HEK293 (cell line): ENCODE results near the gene MAPK14.

Source experiments
- SP2 ChIP-seq: fragments of 450-650 bp; formaldehyde crosslinking; IDR thresholded peaks from 2 replicates; pipeline ENCODE4 v1.5.1; 2016; ENCODE audit warnings: missing biosample characterization, missing genetic modification characterization
- YY2 ChIP-seq: fragments of 450-650 bp; formaldehyde crosslinking; IDR thresholded peaks from 2 replicates; pipeline ENCODE4 v1.5.1; 2016; ENCODE audit warnings: missing biosample characterization, missing genetic modification characterization
- ZNF501 ChIP-seq: fragments of 450-650 bp; formaldehyde crosslinking; IDR thresholded peaks from 2 replicates; pipeline ENCODE4 v1.5.1; 2016; ENCODE audit warnings: missing biosample characterization, missing genetic modification characterization
- ZSCAN16 ChIP-seq: fragments of 450-650 bp; formaldehyde crosslinking; IDR thresholded peaks from 2 replicates; pipeline ENCODE4 v1.5.1; 2016; ENCODE audit warnings: missing biosample characterization, missing genetic modification characterization
- TF ChIP-seq, protein P1 (sequence below): fragments of 450-650 bp; formaldehyde crosslinking; IDR thresholded peaks from 2 replicates; pipeline ENCODE4 v1.5.1; 2016; ENCODE audit warnings: missing biosample characterization, missing genetic modification characterization, borderline replicate concordance
- TF ChIP-seq, protein P2 (sequence below): sonication (generic); formaldehyde crosslinking; IDR thresholded peaks from 2 replicates; pipeline ENCODE4 v1.8.1; 2022; ENCODE audit warnings: mild to moderate bottlenecking, moderate library complexity, missing genetic modification reagents
- TF ChIP-seq, protein P3 (sequence below): fragments of 450-650 bp; formaldehyde crosslinking; optimal IDR thresholded peaks from 2 replicates; pipeline ENCODE3; 2016; ENCODE audit warnings: missing biosample characterization, mild to moderate bottlenecking, missing genetic modification characterization
- TF ChIP-seq, protein P4 (sequence below): fragments of 450-650 bp; formaldehyde crosslinking; IDR thresholded peaks from 2 replicates; pipeline ENCODE4 v1.5.1; 2016; ENCODE audit warnings: missing biosample characterization, missing genetic modification characterization
- TF ChIP-seq, protein P5 (sequence below): fragments of 450-650 bp; formaldehyde crosslinking; IDR thresholded peaks from 2 replicates; pipeline ENCODE4 v1.5.1; 2017; ENCODE audit warnings: missing biosample characterization, missing genetic modification characterization
- TF ChIP-seq, protein P6 (sequence below): fragments of 450-650 bp; formaldehyde crosslinking; IDR thresholded peaks from 2 replicates; pipeline ENCODE4 v1.5.1; 2016; ENCODE audit warnings: missing biosample characterization, missing genetic modification characterization

DNA sequence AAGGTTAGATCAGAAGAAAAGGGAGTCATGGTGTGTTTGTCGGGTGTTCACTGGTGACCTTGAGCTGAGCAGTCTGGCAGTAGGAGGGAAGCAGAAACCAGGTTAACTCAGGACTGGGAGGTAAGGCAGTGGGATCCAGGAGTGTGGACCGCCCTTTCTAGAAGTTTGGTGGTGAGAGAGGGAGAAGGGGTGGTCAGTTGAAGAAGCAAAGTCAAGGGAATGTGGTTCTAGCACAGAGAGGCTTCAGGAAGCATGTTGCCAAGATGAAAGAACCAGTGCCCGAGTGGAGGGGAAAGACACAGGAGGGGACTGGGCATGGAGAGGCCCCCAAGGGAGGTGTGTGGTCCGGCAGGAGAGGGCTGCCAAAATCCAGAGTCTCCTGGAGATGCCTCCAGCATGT, 106.3 kb downstream of the MAPK14 start:
- TF ChIP-seq, protein P1, sequence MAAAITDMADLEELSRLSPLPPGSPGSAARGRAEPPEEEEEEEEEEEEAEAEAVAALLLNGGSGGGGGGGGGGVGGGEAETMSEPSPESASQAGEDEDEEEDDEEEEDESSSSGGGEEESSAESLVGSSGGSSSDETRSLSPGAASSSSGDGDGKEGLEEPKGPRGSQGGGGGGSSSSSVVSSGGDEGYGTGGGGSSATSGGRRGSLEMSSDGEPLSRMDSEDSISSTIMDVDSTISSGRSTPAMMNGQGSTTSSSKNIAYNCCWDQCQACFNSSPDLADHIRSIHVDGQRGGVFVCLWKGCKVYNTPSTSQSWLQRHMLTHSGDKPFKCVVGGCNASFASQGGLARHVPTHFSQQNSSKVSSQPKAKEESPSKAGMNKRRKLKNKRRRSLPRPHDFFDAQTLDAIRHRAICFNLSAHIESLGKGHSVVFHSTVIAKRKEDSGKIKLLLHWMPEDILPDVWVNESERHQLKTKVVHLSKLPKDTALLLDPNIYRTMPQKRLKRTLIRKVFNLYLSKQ (tag by site-specific recombination) = no peak
- TF ChIP-seq, protein P2, sequence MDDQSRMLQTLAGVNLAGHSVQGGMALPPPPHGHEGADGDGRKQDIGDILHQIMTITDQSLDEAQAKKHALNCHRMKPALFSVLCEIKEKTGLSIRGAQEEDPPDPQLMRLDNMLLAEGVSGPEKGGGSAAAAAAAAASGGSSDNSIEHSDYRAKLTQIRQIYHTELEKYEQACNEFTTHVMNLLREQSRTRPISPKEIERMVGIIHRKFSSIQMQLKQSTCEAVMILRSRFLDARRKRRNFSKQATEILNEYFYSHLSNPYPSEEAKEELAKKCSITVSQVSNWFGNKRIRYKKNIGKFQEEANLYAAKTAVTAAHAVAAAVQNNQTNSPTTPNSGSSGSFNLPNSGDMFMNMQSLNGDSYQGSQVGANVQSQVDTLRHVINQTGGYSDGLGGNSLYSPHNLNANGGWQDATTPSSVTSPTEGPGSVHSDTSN (CRISPR knock-in tag) = no peak
- TF ChIP-seq, protein P3, sequence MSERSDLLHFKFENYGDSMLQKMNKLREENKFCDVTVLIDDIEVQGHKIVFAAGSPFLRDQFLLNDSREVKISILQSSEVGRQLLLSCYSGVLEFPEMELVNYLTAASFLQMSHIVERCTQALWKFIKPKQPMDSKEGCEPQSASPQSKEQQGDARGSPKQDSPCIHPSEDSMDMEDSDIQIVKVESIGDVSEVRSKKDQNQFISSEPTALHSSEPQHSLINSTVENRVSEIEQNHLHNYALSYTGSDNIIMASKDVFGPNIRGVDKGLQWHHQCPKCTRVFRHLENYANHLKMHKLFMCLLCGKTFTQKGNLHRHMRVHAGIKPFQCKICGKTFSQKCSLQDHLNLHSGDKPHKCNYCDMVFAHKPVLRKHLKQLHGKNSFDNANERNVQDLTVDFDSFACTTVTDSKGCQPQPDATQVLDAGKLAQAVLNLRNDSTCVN (tag by site-specific recombination) = no peak
- TF ChIP-seq ZNF501 (tag by site-specific recombination) (no peak), ZSCAN16 (tag by site-specific recombination) (no peak), SP2 (tag by site-specific recombination) (no peak), YY2 (tag by site-specific recombination) (no peak)
- TF ChIP-seq, protein P4, sequence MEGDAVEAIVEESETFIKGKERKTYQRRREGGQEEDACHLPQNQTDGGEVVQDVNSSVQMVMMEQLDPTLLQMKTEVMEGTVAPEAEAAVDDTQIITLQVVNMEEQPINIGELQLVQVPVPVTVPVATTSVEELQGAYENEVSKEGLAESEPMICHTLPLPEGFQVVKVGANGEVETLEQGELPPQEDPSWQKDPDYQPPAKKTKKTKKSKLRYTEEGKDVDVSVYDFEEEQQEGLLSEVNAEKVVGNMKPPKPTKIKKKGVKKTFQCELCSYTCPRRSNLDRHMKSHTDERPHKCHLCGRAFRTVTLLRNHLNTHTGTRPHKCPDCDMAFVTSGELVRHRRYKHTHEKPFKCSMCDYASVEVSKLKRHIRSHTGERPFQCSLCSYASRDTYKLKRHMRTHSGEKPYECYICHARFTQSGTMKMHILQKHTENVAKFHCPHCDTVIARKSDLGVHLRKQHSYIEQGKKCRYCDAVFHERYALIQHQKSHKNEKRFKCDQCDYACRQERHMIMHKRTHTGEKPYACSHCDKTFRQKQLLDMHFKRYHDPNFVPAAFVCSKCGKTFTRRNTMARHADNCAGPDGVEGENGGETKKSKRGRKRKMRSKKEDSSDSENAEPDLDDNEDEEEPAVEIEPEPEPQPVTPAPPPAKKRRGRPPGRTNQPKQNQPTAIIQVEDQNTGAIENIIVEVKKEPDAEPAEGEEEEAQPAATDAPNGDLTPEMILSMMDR = no peak
- TF ChIP-seq, protein P5, sequence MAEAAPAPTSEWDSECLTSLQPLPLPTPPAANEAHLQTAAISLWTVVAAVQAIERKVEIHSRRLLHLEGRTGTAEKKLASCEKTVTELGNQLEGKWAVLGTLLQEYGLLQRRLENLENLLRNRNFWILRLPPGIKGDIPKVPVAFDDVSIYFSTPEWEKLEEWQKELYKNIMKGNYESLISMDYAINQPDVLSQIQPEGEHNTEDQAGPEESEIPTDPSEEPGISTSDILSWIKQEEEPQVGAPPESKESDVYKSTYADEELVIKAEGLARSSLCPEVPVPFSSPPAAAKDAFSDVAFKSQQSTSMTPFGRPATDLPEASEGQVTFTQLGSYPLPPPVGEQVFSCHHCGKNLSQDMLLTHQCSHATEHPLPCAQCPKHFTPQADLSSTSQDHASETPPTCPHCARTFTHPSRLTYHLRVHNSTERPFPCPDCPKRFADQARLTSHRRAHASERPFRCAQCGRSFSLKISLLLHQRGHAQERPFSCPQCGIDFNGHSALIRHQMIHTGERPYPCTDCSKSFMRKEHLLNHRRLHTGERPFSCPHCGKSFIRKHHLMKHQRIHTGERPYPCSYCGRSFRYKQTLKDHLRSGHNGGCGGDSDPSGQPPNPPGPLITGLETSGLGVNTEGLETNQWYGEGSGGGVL (tag by site-specific recombination) = no peak
- TF ChIP-seq, protein P6, sequence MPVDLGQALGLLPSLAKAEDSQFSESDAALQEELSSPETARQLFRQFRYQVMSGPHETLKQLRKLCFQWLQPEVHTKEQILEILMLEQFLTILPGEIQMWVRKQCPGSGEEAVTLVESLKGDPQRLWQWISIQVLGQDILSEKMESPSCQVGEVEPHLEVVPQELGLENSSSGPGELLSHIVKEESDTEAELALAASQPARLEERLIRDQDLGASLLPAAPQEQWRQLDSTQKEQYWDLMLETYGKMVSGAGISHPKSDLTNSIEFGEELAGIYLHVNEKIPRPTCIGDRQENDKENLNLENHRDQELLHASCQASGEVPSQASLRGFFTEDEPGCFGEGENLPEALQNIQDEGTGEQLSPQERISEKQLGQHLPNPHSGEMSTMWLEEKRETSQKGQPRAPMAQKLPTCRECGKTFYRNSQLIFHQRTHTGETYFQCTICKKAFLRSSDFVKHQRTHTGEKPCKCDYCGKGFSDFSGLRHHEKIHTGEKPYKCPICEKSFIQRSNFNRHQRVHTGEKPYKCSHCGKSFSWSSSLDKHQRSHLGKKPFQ (tag by site-specific recombination) = no peak
